Measurements from ENCODE around the gene PGK1. TPM values are rescaled to one million over a fixed set of nuclear protein-coding genes. Genes with fewer than 3 reads are reported as not detected.
"Not testable (repeated sequence)": the region's sequence is repeated elsewhere in the genome, so short reads cannot be mapped to it uniquely, and the experiment has no call there.

Gene PGK1
- polyA plus RNA-seq, 4 donors = 185 to 288 (median 207) TPM

GRCh38 chrX:78073147-78074077 is 30.6 kb upstream of the PGK1 start:
- not testable (repeated sequence) for H3K27me3 ChIP-seq (ENCODE audit: control insufficient read depth in 3 of 3, insufficient read depth in 3 of 3, low read length in 3 of 3); H3K36me3 ChIP-seq (ENCODE audit: control insufficient read depth in 3 of 3, insufficient read depth in 2 of 3, low read depth in 1 of 3, low read length in 3 of 3); H3K27ac ChIP-seq (ENCODE audit: low read depth in 1 of 3, low read length in 2 of 3); FAIRE-seq; H3K4me1 ChIP-seq (ENCODE audit: control insufficient read depth in 3 of 3, insufficient read depth in 2 of 3, low read depth in 1 of 3, low read length in 2 of 3); H3K4me3 ChIP-seq (ENCODE audit: low read depth in 1 of 3, low read length in 3 of 3); H3K9me3 ChIP-seq (ENCODE audit: control insufficient read depth in 2 of 2, insufficient read depth in 1 of 2, low read depth in 1 of 2, low read length in 1 of 2)
- WGBS, 3 donors = 82 to 92% (median 89%) methylated on average over 14 of the region's 14 CpGs
- peak in 1 of 2 donors; percentile 15 for DNase-seq

DNA sequence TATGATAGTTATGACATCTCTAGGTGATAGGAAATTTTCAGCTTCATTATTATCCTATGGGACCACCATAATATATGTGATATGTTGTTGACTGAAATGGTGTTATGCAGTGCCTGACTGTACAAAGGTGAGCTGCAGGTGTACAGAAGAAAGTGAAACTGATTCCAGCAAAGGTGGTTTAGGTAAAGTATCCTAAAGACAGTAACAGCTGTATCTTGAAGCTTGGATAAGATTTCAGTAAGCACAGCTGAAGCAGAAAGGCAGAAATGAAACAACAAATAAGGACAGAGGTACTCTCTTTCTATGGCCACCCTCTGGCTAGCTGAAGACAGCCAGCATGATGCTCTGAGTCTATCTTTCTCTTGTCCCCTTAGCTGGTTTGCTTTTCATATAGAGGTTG is 30.0 kb upstream of the PGK1 start:
- no peaks in the 10 kb centered on the region for H3K4me1 ChIP-seq (ENCODE audit: control insufficient read depth in 3 of 3, insufficient read depth in 2 of 3, low read depth in 1 of 3, low read length in 2 of 3)
- no peaks in the 10 kb centered on the region for H3K27me3 ChIP-seq (ENCODE audit: control insufficient read depth in 3 of 3, insufficient read depth in 3 of 3, low read length in 3 of 3)
- no peak overlapping the region for H3K27ac ChIP-seq (ENCODE audit: low read depth in 1 of 3, low read length in 2 of 3)
- H3K36me3 ChIP-seq (ENCODE audit: control insufficient read depth in 3 of 3, insufficient read depth in 2 of 3, low read depth in 1 of 3, low read length in 3 of 3) = no peaks in the 10 kb centered on the region
- FAIRE-seq (no peak), DNase-seq (peak in 1 of 2 donors; percentile 2)
- peaks cover 0 to 3% of the 10 kb centered on the region in 2 donors for H3K9me3 ChIP-seq (ENCODE audit: control insufficient read depth in 2 of 2, insufficient read depth in 1 of 2, low read depth in 1 of 2, low read length in 1 of 2)
- no peak overlapping the region for H3K4me3 ChIP-seq (ENCODE audit: low read depth in 1 of 3, low read length in 3 of 3)

DNA sequence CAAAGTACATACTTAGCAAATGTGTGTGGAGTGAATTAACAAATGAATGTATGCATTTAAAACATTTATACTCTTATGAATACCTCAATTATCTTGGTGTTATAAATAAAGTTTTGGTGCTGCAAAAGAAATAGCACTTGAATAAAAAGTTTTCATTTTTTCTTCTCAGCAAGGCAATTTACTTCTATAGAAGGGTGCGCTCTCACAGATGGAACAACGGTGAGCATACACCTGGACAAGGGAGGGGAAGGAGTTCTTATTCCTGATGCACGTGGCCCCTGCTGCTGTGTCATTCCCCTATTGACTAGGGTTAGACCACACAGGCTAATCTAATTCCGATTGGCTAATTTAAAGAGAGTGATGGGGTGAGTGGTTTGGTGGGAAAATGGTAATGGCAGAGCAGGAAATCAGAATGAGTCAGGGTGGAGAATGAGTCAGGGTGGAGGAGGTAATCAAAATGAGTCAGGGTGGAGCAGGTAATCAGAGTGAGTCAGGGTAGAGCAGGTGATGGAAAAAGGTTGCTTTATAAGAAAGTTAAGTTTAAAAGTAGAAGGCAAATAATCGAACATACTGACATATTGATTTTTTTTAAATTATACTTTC is 28.2 kb upstream of the PGK1 start:
- 74 to 85% (median 82%) methylated on average over 5 of the region's 5 CpGs for WGBS, 3 donors
- H3K27me3 ChIP-seq (ENCODE audit: control insufficient read depth in 3 of 3, insufficient read depth in 3 of 3, low read length in 3 of 3) = no peaks in the 10 kb centered on the region
- no peak overlapping the region for H3K27ac ChIP-seq (ENCODE audit: low read depth in 1 of 3, low read length in 2 of 3)
- no peak for DNase-seq
- no peak overlapping the region for H3K4me3 ChIP-seq (ENCODE audit: low read depth in 1 of 3, low read length in 3 of 3)
- peaks cover 0 to 3% of the 10 kb centered on the region in 2 donors for H3K9me3 ChIP-seq (ENCODE audit: control insufficient read depth in 2 of 2, insufficient read depth in 1 of 2, low read depth in 1 of 2, low read length in 1 of 2)
- no peak for FAIRE-seq
- no peaks in the 10 kb centered on the region for H3K4me1 ChIP-seq (ENCODE audit: control insufficient read depth in 3 of 3, insufficient read depth in 2 of 3, low read depth in 1 of 3, low read length in 2 of 3)
- no peaks in the 10 kb centered on the region for H3K36me3 ChIP-seq (ENCODE audit: control insufficient read depth in 3 of 3, insufficient read depth in 2 of 3, low read depth in 1 of 3, low read length in 3 of 3)

- H3K27ac ChIP-seq (ENCODE audit: low read depth in 1 of 3, low read length in 2 of 3); H3K9me3 ChIP-seq (ENCODE audit: control insufficient read depth in 2 of 2, insufficient read depth in 1 of 2, low read depth in 1 of 2, low read length in 1 of 2); H3K4me3 ChIP-seq (ENCODE audit: low read depth in 1 of 3, low read length in 3 of 3); H3K4me1 ChIP-seq (ENCODE audit: control insufficient read depth in 3 of 3, insufficient read depth in 2 of 3, low read depth in 1 of 3, low read length in 2 of 3); FAIRE-seq; H3K27me3 ChIP-seq (ENCODE audit: control insufficient read depth in 3 of 3, insufficient read depth in 3 of 3, low read length in 3 of 3); H3K36me3 ChIP-seq (ENCODE audit: control insufficient read depth in 3 of 3, insufficient read depth in 2 of 3, low read depth in 1 of 3, low read length in 3 of 3); DNase-seq: not testable (repeated sequence)
- WGBS, 3 donors = 93 to 95% (median 94%) methylated on average over 6 of the region's 6 CpGs
These were observed 22.6 kb upstream of the PGK1 start for GRCh38 chrX:78081413-78081812.

DNA sequence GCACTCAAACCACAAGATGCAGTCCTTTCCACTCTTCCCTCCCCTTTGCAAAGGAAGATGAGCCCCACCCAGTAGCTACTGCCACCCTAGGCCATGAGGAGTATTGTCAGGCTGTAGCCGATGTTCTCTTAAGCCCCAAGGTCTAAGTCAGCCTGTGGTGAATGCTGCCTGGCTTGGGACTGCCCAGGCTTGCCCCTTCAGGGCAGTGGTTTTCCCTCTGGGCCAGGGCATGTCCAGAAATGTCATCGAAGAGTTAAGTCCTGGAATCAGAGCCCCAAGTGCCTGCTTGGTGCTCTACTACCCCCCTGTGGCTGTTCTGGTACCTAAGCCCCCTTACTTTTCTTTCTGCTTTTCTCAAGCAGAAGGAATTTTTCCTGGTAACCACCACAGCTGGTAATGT is 11.8 kb upstream of the PGK1 start:
- WGBS, 3 donors = 36 to 65% (median 49%) methylated on average over 2 of the region's 2 CpGs
- no peak overlapping the region for H3K4me3 ChIP-seq (ENCODE audit: low read depth in 1 of 3, low read length in 3 of 3)
- no peaks in the 10 kb centered on the region for H3K9me3 ChIP-seq (ENCODE audit: control insufficient read depth in 2 of 2, insufficient read depth in 1 of 2, low read depth in 1 of 2, low read length in 1 of 2)
- no peaks in the 10 kb centered on the region for H3K36me3 ChIP-seq (ENCODE audit: control insufficient read depth in 3 of 3, insufficient read depth in 2 of 3, low read depth in 1 of 3, low read length in 3 of 3)
- H3K27ac ChIP-seq (ENCODE audit: low read depth in 1 of 3, low read length in 2 of 3) = no peak overlapping the region
- H3K27me3 ChIP-seq (ENCODE audit: control insufficient read depth in 3 of 3, insufficient read depth in 3 of 3, low read length in 3 of 3) = no peaks in the 10 kb centered on the region
- FAIRE-seq (no peak), DNase-seq (no peak)
- H3K4me1 ChIP-seq (ENCODE audit: control insufficient read depth in 3 of 3, insufficient read depth in 2 of 3, low read depth in 1 of 3, low read length in 2 of 3) = no peaks in the 10 kb centered on the region

DNA sequence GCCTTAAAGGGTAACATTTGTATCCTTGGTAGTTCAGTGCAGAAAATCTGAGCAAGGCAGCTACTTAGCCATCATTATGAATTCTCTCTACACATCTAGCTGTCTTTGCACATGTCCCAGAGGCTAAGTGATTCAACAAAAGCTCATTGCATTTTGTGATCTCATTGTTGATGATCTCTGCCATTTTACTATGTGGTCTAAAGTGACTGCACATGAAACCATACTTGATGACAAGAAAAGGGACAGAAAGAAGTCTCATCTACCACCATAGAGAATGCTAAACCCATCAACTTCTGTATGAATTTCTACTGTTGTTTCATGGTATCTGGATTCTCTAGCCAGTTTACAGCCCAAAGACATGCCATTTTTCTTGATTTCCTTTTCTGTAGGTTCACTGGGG is 5.9 kb upstream of the PGK1 start:
- Histone ChIP-seq H3K9me3 (ENCODE audit: control insufficient read depth in 2 of 2, insufficient read depth in 1 of 2, low read depth in 1 of 2, low read length in 1 of 2) (no peaks in the 10 kb centered on the region), H3K4me3 (ENCODE audit: low read depth in 1 of 3, low read length in 3 of 3) (no peak overlapping the region), H3K36me3 (ENCODE audit: control insufficient read depth in 3 of 3, insufficient read depth in 2 of 3, low read depth in 1 of 3, low read length in 3 of 3) (no peaks in the 10 kb centered on the region), H3K27ac (ENCODE audit: low read depth in 1 of 3, low read length in 2 of 3) (no peak overlapping the region), H3K27me3 (ENCODE audit: control insufficient read depth in 3 of 3, insufficient read depth in 3 of 3, low read length in 3 of 3) (no peaks in the 10 kb centered on the region), H3K4me1 (ENCODE audit: control insufficient read depth in 3 of 3, insufficient read depth in 2 of 3, low read depth in 1 of 3, low read length in 2 of 3) (no peaks in the 10 kb centered on the region)
- FAIRE-seq (no peak), DNase-seq (no peak)

GRCh38 chrX:78102091-78102490 is 2.0 kb upstream of the PGK1 start:
- Histone ChIP-seq H3K9me3 (ENCODE audit: control insufficient read depth in 2 of 2, insufficient read depth in 1 of 2, low read depth in 1 of 2, low read length in 1 of 2) (no peaks in the 10 kb centered on the region), H3K4me3 (ENCODE audit: low read depth in 1 of 3, low read length in 3 of 3) (no peak overlapping the region), H3K4me1 (ENCODE audit: control insufficient read depth in 3 of 3, insufficient read depth in 2 of 3, low read depth in 1 of 3, low read length in 2 of 3) (peaks cover 0 to 7% (median 0%) of the 10 kb centered on the region in 3 donors), H3K27me3 (ENCODE audit: control insufficient read depth in 3 of 3, insufficient read depth in 3 of 3, low read length in 3 of 3) (no peaks in the 10 kb centered on the region), H3K36me3 (ENCODE audit: control insufficient read depth in 3 of 3, insufficient read depth in 2 of 3, low read depth in 1 of 3, low read length in 3 of 3) (no peaks in the 10 kb centered on the region), H3K27ac (ENCODE audit: low read depth in 1 of 3, low read length in 2 of 3) (no peak overlapping the region)
- no peak for FAIRE-seq
- no peak for DNase-seq
- 71 to 96% (median 89%) methylated on average over 1 of the region's 1 CpG for WGBS, 3 donors

- no peak for DNase-seq
- Histone ChIP-seq H3K4me3 (ENCODE audit: low read depth in 1 of 3, low read length in 3 of 3) (peak overlapping the region in 2 of 3 donors; percentile 43 to 47), H3K4me1 (ENCODE audit: control insufficient read depth in 3 of 3, insufficient read depth in 2 of 3, low read depth in 1 of 3, low read length in 2 of 3) (peaks cover 0 to 7% (median 0%) of the 10 kb centered on the region in 3 donors)
These were observed 936 bp upstream of the PGK1 start for GRCh38 chrX:78103001-78103622.

More at GRCh38 chrX:78103001-78103622, 936 bp upstream of the PGK1 start:
- no peaks in the 10 kb centered on the region for H3K36me3 ChIP-seq (ENCODE audit: control insufficient read depth in 3 of 3, insufficient read depth in 2 of 3, low read depth in 1 of 3, low read length in 3 of 3)
- peak overlapping the region; percentile 80 to 97 (median 89) for H3K27ac ChIP-seq (ENCODE audit: low read depth in 1 of 3, low read length in 2 of 3)
- no peaks in the 10 kb centered on the region for H3K27me3 ChIP-seq (ENCODE audit: control insufficient read depth in 3 of 3, insufficient read depth in 3 of 3, low read length in 3 of 3)
- FAIRE-seq = no peak
- 81 to 85% (median 82%) methylated on average over 23 of the region's 23 CpGs for WGBS, 3 donors
- no peaks in the 10 kb centered on the region for H3K9me3 ChIP-seq (ENCODE audit: control insufficient read depth in 2 of 2, insufficient read depth in 1 of 2, low read depth in 1 of 2, low read length in 1 of 2)

Data from small intestine (tissue), 7 donors.